ENCODE data around the gene SERPINA4. TPM values are rescaled to one million over a fixed set of nuclear protein-coding genes. Genes with fewer than 3 reads are reported as not detected.

The SERPINA4 gene
- total and polyA plus RNA-seq, 2 of the 13 experiments (the other 11 are each of a cell fraction or from before 2014, with no cell fraction given), result 39.1 to 57.8 TPM

DNA sequence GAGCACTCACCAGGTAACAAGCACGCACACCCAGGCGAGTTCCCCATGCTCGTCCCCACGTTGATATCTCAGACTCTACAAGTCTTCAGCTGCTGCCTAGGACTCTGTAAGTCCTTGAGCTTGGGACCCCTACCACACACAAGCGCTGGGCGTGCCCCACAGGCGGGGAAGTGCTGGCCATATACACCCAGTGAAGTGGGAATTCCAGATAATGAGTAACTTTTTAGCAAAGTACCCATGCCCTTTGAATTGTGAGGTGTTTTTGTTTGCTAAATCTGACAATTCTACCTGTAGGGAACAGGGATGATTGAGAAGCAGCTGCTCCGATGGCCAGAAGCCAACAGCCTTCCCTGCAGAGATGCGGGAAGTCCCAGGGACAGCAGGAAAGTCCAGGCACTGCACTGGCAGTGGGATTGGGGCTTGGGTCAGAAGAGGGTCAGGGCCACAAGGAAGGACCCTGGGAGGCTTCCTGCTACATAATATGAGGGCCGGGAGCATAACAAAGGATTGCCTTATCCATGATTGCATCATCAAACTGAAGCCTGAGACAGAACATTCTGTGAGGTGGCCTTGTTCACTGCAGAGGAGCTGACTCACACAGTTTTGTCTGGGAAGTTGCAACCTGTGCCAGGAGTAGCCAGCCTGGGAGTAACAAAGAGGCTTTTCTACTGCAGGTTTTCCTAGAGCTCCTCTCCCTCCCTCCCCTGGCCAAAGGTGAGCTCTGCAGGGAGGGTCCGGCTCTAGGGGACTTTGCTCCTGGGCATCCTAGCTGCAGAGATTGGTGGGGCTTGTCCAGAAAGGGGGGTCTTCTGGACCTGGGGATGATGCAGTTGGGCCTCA is 37.8 kb downstream of the SERPINA4 start (continued):
- TF ChIP-seq SALL2 (CRISPR knock-in tag; IDR thresholded peaks at IDR 0.05) (0 out of 2 replicates have a peak, but pooled peaks have one; percentile 77), HNF4G (IDR thresholded peaks at IDR 0.05; ENCODE audit: borderline replicate concordance, low read depth, low read length) (peak; percentile 90), HNF4G (CRISPR knock-in tag; IDR thresholded peaks at IDR 0.05; ENCODE audit: borderline replicate concordance, low read depth) (peak; percentile 78), SPEN (CRISPR knock-in tag; IDR thresholded peaks at IDR 0.05; ENCODE audit: low read depth) (peak; percentile 84; the same call in 1 of the 2 replicates), ZNF773 (CRISPR knock-in tag; IDR thresholded peaks at IDR 0.05; ENCODE audit: borderline replicate concordance) (0 out of 2 replicates have a peak, but pooled peaks have one; percentile 24), NR2F2 (IDR thresholded peaks at IDR 0.05; ENCODE audit: borderline replicate concordance, low read depth) (peak; percentile 93), PCBP1 (IDR thresholded peaks at IDR 0.05; ENCODE audit: borderline replicate concordance, low read depth, low read length) (no peak), RBFOX2 (IDR thresholded peaks at IDR 0.05; ENCODE audit: low read depth, low read length) (no peak; the same call in 1 of the 2 replicates), SRSF4 (IDR thresholded peaks at IDR 0.05; ENCODE audit: low read depth, low read length, poor library complexity, severe bottlenecking) (no peak)
- TF ChIP-seq, protein P1, sequence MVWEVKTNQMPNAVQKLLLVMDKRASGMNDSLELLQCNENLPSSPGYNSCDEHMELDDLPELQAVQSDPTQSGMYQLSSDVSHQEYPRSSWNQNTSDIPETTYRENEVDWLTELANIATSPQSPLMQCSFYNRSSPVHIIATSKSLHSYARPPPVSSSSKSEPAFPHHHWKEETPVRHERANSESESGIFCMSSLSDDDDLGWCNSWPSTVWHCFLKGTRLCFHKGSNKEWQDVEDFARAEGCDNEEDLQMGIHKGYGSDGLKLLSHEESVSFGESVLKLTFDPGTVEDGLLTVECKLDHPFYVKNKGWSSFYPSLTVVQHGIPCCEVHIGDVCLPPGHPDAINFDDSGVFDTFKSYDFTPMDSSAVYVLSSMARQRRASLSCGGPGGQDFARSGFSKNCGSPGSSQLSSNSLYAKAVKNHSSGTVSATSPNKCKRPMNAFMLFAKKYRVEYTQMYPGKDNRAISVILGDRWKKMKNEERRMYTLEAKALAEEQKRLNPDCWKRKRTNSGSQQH (CRISPR knock-in tag; IDR thresholded peaks at IDR 0.05; ENCODE audit: low read depth), result peak; percentile 85; the same call in 1 of the 2 replicates
- TF ChIP-seq, protein P2, sequence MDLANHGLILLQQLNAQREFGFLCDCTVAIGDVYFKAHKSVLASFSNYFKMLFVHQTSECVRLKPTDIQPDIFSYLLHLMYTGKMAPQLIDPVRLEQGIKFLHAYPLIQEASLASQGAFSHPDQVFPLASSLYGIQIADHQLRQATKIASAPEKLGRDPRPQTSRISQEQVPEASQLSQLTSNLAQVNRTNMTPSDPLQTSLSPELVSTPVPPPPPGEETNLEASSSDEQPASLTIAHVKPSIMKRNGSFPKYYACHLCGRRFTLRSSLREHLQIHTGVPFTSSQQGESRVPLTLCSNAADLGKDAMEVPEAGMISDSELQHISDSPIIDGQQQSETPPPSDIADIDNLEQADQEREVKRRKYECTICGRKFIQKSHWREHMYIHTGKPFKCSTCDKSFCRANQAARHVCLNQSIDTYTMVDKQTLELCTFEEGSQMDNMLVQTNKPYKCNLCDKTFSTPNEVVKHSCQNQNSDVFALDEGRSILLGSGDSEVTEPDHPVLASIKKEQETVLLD (CRISPR knock-in tag; IDR thresholded peaks at IDR 0.05; ENCODE audit: low read depth), result 0 out of 2 replicates have a peak, but pooled peaks have one; percentile 40
- TF ChIP-seq, protein P3, sequence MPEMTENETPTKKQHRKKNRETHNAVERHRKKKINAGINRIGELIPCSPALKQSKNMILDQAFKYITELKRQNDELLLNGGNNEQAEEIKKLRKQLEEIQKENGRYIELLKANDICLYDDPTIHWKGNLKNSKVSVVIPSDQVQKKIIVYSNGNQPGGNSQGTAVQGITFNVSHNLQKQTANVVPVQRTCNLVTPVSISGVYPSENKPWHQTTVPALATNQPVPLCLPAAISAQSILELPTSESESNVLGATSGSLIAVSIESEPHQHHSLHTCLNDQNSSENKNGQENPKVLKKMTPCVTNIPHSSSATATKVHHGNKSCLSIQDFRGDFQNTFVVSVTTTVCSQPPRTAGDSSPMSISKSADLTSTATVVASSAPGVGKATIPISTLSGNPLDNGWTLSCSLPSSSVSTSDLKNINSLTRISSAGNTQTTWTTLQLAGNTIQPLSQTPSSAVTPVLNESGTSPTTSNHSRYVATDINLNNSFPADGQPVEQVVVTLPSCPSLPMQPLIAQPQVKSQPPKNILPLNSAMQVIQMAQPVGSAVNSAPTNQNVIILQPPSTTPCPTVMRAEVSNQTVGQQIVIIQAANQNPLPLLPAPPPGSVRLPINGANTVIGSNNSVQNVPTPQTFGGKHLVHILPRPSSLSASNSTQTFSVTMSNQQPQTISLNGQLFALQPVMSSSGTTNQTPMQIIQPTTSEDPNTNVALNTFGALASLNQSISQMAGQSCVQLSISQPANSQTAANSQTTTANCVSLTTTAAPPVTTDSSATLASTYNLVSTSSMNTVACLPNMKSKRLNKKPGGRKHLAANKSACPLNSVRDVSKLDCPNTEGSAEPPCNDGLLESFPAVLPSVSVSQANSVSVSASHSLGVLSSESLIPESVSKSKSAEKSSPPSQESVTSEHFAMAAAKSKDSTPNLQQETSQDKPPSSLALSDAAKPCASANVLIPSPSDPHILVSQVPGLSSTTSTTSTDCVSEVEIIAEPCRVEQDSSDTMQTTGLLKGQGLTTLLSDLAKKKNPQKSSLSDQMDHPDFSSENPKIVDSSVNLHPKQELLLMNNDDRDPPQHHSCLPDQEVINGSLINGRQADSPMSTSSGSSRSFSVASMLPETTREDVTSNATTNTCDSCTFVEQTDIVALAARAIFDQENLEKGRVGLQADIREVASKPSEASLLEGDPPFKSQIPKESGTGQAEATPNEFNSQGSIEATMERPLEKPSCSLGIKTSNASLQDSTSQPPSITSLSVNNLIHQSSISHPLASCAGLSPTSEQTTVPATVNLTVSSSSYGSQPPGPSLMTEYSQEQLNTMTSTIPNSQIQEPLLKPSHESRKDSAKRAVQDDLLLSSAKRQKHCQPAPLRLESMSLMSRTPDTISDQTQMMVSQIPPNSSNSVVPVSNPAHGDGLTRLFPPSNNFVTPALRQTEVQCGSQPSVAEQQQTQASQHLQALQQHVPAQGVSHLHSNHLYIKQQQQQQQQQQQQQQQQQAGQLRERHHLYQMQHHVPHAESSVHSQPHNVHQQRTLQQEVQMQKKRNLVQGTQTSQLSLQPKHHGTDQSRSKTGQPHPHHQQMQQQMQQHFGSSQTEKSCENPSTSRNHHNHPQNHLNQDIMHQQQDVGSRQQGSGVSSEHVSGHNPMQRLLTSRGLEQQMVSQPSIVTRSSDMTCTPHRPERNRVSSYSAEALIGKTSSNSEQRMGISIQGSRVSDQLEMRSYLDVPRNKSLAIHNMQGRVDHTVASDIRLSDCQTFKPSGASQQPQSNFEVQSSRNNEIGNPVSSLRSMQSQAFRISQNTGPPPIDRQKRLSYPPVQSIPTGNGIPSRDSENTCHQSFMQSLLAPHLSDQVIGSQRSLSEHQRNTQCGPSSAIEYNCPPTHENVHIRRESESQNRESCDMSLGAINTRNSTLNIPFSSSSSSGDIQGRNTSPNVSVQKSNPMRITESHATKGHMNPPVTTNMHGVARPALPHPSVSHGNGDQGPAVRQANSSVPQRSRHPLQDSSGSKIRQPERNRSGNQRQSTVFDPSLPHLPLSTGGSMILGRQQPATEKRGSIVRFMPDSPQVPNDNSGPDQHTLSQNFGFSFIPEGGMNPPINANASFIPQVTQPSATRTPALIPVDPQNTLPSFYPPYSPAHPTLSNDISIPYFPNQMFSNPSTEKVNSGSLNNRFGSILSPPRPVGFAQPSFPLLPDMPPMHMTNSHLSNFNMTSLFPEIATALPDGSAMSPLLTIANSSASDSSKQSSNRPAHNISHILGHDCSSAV (CRISPR knock-in tag; IDR thresholded peaks at IDR 0.05; ENCODE audit: borderline replicate concordance), result no peak

All from HepG2 (cell line).